Mucosa of descending colon (tissue), 3 donors: ENCODE measurements around the gene SEMA6B. TPM values are rescaled to one million over a fixed set of nuclear protein-coding genes. Genes with fewer than 3 reads are reported as not detected.

ENCODE experiments used
- ATAC-seq: fragments of 200-7000 bp; cut with Tn5 transposase; one replicate; pipeline ENCODE4 v1.9.1; 2020; ENCODE audit warnings: mild to moderate bottlenecking, moderate library complexity
- DNase-seq, 3 donors: peaks; one replicate each; pipeline ENCODE4 v3.0.0-alpha.2; 2020
- H3K36me3 ChIP-seq: fragments of 200-600 bp; one replicate; pipeline ENCODE4 v1.8.0; 2021; ENCODE audit warnings: low read depth, mild to moderate bottlenecking
- H3K4me1 ChIP-seq: fragments of 200-600 bp; one replicate; pipeline ENCODE4 v1.8.0; 2021; ENCODE audit warnings: low read depth, mild to moderate bottlenecking
- H3K4me3 ChIP-seq: fragments of 200-600 bp; one replicate; pipeline ENCODE4 v1.8.0; 2021; ENCODE audit warnings: mild to moderate bottlenecking
- H3K9me3 ChIP-seq: fragments of 200-600 bp; one replicate; pipeline ENCODE4 v1.8.0; 2021; ENCODE audit warnings: mild to moderate bottlenecking
- intact Hi-C, 2 donors: fragments of 100-400 bp; cut with DNase I in 1 of 2; cut with micrococcal nuclease in 1 of 2; formaldehyde crosslinking; loops; one replicate each; pipeline versions ENCODE4 v1.11.0 to v1.11.1; 2022; cut with DNase I, micrococcal nuclease
- total RNA-seq, 3 donors: library from RNA; stranded (reverse); fragmentation: NEBNext Ultra II Directional in 2 of 3; extraction: Animal tissue kit (Norgen Biotek cat#: 25700) in 2 of 3; gene quantifications; one replicate each; pipeline versions ENCODE4 v1.2.1 to v1.2.4, GENCODE V29; 2021 to 2023
- TF ChIP-seq, protein P1 (sequence below): fragments of 200-600 bp; IDR thresholded peaks from one replicate; pipeline ENCODE4 v1.8.0; 2022; ENCODE audit warnings: antibody characterized with exemption, mild to moderate bottlenecking
- donor health status: DM: no; HTN: no; CAD: no; lungs with moderate emphysema.
- donor health status: DM: no; HTN: no; CAD: no.
- donor health status: DM: no; HTN: yes; CAD: no.

The SEMA6B gene
- total RNA-seq, 3 donors from 2014 or later, result 2.5 to 8.4 (median 5.9) TPM

GRCh38 chr19:4555657-4556561, 3.6 kb downstream of the SEMA6B start:
- intact Hi-C loops, result no loop called here
- TF ChIP-seq, protein P1, sequence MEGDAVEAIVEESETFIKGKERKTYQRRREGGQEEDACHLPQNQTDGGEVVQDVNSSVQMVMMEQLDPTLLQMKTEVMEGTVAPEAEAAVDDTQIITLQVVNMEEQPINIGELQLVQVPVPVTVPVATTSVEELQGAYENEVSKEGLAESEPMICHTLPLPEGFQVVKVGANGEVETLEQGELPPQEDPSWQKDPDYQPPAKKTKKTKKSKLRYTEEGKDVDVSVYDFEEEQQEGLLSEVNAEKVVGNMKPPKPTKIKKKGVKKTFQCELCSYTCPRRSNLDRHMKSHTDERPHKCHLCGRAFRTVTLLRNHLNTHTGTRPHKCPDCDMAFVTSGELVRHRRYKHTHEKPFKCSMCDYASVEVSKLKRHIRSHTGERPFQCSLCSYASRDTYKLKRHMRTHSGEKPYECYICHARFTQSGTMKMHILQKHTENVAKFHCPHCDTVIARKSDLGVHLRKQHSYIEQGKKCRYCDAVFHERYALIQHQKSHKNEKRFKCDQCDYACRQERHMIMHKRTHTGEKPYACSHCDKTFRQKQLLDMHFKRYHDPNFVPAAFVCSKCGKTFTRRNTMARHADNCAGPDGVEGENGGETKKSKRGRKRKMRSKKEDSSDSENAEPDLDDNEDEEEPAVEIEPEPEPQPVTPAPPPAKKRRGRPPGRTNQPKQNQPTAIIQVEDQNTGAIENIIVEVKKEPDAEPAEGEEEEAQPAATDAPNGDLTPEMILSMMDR, result no peak
- Histone ChIP-seq H3K9me3 (no peaks in the 10 kb centered on the region), H3K36me3 (no peaks in the 10 kb centered on the region), H3K4me3 (no peak overlapping the region), H3K4me1 (no peaks in the 10 kb centered on the region)
- DNase-seq (peak in 2 of 3 donors; percentile 37 to 74), ATAC-seq (peak; percentile 76)

DNA sequence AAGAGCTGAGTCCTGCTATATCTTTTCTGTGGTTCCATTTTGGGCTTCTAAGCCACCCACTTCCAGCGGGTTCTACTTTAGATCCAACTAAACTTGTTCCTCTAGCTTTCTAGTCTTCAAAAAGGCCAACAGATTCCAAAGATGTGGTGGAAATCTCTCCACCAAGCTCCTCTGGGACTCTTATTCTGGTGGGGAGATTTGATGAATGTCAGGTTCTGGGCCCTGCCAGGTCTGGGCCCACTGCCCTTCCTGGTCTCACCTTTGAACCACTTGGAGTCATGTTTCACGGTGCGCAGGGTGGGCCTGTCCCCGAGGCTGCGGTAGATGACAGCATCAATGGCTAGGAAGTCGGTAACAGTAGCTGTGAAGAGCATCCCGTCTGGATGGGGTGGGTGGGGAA, 4.8 kb downstream of the SEMA6B start:
- Histone ChIP-seq H3K4me1 (no peaks in the 10 kb centered on the region), H3K9me3 (no peaks in the 10 kb centered on the region), H3K4me3 (no peak overlapping the region), H3K36me3 (no peaks in the 10 kb centered on the region)
- no peak for DNase-seq
- ATAC-seq, result no peak
- TF ChIP-seq, protein P1, result no peak
- intact Hi-C loops, result no loop called here

DNA sequence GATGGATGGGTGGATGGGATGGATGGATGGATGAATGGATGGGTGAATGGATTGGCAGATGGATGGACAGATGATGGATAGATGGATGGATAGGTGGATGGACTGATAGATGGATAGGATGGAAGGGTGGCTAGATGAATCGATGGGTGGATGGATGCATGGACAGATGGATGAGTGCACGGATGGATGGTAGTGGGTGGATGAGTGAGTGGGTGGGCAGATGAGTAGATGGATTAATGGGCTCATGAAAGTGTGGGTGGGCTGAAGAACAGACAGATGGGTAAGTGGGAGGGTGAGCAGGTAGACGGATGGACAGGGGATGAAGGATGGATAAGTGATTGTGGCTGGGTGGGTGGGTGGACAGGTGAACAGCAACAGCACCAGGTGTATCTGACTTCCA, 5.7 kb downstream of the SEMA6B start:
- intact Hi-C loops, result no loop called here

DNA sequence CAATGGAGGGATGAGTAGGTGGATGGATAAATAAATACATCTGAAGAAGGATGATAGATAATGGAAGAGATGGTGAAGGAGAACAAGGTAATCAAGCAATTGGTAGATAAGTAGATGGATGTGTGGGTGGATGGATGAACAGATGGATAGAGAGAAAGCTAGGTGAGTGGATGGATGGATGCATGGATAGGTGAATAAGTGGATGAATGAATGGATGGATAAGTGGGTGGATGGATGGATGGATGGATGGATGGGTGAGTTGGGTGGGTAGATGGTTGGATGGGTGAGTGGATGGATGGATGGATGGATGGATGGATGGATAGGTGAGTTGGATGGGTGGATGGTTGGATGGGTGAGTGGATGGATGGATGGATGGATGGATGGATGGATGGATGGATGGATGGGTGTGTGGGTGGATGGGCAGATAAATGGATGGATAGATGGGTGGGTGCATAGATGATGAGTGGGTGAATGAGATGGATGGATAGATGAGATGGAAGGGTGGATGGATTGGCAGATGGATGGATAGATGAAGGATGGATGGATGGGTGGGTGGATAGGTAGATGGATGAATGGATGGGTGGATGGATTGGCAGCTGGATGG, 6.3 kb downstream of the SEMA6B start:
- no peak for ATAC-seq
- TF ChIP-seq, protein P1, result no peak
- Histone ChIP-seq H3K36me3 (no peaks in the 10 kb centered on the region), H3K4me1 (no peaks in the 10 kb centered on the region), H3K4me3 (no peak overlapping the region), H3K9me3 (no peaks in the 10 kb centered on the region)
- intact Hi-C loops, result no loop called here
- no peak for DNase-seq

More for the DNA sequence above, 5.7 kb downstream of the SEMA6B start:
- TF ChIP-seq, protein P1, result no peak
- no peak for DNase-seq
- H3K4me3 ChIP-seq, result no peak overlapping the region
- no peaks in the 10 kb centered on the region for H3K36me3 ChIP-seq
- H3K9me3 ChIP-seq, result no peaks in the 10 kb centered on the region
- H3K4me1 ChIP-seq, result no peaks in the 10 kb centered on the region
- no peak for ATAC-seq

- no peak overlapping the region for H3K4me3 ChIP-seq
- intact Hi-C loops, result no loop called here
- TF ChIP-seq, protein P1, result no peak
- H3K36me3 ChIP-seq, result no peaks in the 10 kb centered on the region
- no peaks in the 10 kb centered on the region for H3K4me1 ChIP-seq
- no peaks in the 10 kb centered on the region for H3K9me3 ChIP-seq
- ATAC-seq, result peak; percentile 26
- no peak for DNase-seq
Measured at GRCh38 chr19:4552525-4552819, 7.0 kb downstream of the SEMA6B start.
